HepG2 (cell line): ENCODE results near the gene HEPACAM. TPM values are rescaled to one million over a fixed set of nuclear protein-coding genes. Genes with fewer than 3 reads are reported as not detected.

Experiments used
- BORCS8-MEF2B ChIP-seq: sonication (generic); formaldehyde crosslinking; IDR thresholded peaks from 2 replicates; pipeline ENCODE4 v1.8.0; 2022; ENCODE audit warnings: mild to moderate bottlenecking, missing genetic modification reagents
- DRAP1 ChIP-seq: IDR thresholded peaks from 2 replicates; pipeline ENCODE4 v1.6.1; 2016; ENCODE audit warnings: missing genetic modification reagents, missing compliant biosample characterization
- FOXC1 ChIP-seq: sonication (generic); formaldehyde crosslinking; IDR thresholded peaks from 2 replicates; pipeline ENCODE4 v1.8.0; 2022; ENCODE audit warnings: mild to moderate bottlenecking, missing genetic modification reagents, borderline replicate concordance
- GMEB2 ChIP-seq: IDR thresholded peaks from 2 replicates; pipeline ENCODE4 v1.6.1; 2016; ENCODE audit warnings: missing biosample characterization, missing genetic modification reagents, low read depth
- HDAC1 ChIP-seq: sonication (generic); formaldehyde crosslinking; IDR thresholded peaks from 2 replicates; pipeline ENCODE4 v1.5.1; 2020; ENCODE audit warnings: mild to moderate bottlenecking, missing genetic modification reagents
- HNF4G ChIP-seq, 2 experiments: sonication (generic) in 1 of 2; formaldehyde crosslinking in 1 of 2; IDR thresholded peaks; 2 replicates each; pipeline versions ENCODE4 v1.4.0 to v1.6.1; 2011 to 2020; ENCODE audit warnings: borderline replicate concordance in 2 of 2, low read depth in 2 of 2, mild to moderate bottlenecking in 2 of 2, low read length in 1 of 2, missing genetic modification reagents in 1 of 2, moderate library complexity in 1 of 2
- KLF16 ChIP-seq, 2 experiments: sonication (generic) in 1 of 2; formaldehyde crosslinking in 1 of 2; IDR thresholded peaks; 2 replicates each; pipeline versions ENCODE4 v1.6.1 to v1.8.0; 2016 to 2023; ENCODE audit warnings: missing genetic modification reagents in 2 of 2, missing compliant biosample characterization in 1 of 2
- NFKB2 ChIP-seq: sonication (generic); formaldehyde crosslinking; IDR thresholded peaks from 2 replicates; pipeline ENCODE4 v1.4.0; 2020; ENCODE audit warnings: missing genetic modification reagents, borderline replicate concordance
- NFKBIZ ChIP-seq: IDR thresholded peaks from 2 replicates; pipeline ENCODE4 v1.6.1; 2018; ENCODE audit warnings: missing genetic modification reagents, missing compliant biosample characterization
- POLR2G ChIP-seq: fragments of 200-400 bp; formaldehyde crosslinking; IDR thresholded peaks from 2 replicates; pipeline ENCODE4 v1.6.1; 2018; ENCODE audit warnings: mild to moderate bottlenecking, low read depth, low read length, moderate library complexity
- RELA ChIP-seq: sonication (generic); formaldehyde crosslinking; IDR thresholded peaks from 2 replicates; pipeline ENCODE4 v1.4.0; 2020; ENCODE audit warnings: missing genetic modification reagents
- RFX5 ChIP-seq: IDR thresholded peaks from 2 replicates; pipeline ENCODE4 v1.6.1; 2011; ENCODE audit warnings: low read depth, low read length, improper control_type of control experiment
- SP4 ChIP-seq: sonication (generic); formaldehyde crosslinking; IDR thresholded peaks from 2 replicates; pipeline ENCODE4 v1.8.1; 2023; ENCODE audit warnings: mild to moderate bottlenecking, missing genetic modification reagents
- SYNCRIP ChIP-seq: fragments of 200-400 bp; formaldehyde crosslinking; IDR thresholded peaks from 2 replicates; pipeline ENCODE4 v1.6.1; 2018; ENCODE audit warnings: mild to moderate bottlenecking, low read depth, low read length; ENCODE audit not compliant: insufficient read depth
- TAF1 ChIP-seq: sonication (generic); formaldehyde crosslinking; IDR thresholded peaks from 2 replicates; pipeline ENCODE4 v1.4.0; 2020; ENCODE audit warnings: missing genetic modification reagents
- ZNF296 ChIP-seq: sonication (generic); formaldehyde crosslinking; conservative IDR thresholded peaks from 2 replicates; pipeline ENCODE4 v1.5.0; 2020; ENCODE audit warnings: mild to moderate bottlenecking, missing genetic modification reagents
- ZNF749 ChIP-seq: sonication (generic); formaldehyde crosslinking; IDR thresholded peaks from 2 replicates; pipeline ENCODE4 v1.8.0; 2022; ENCODE audit warnings: mild to moderate bottlenecking, missing genetic modification reagents, moderate library complexity, borderline replicate concordance
- ZSCAN21 ChIP-seq: sonication (generic); formaldehyde crosslinking; IDR thresholded peaks from 2 replicates; pipeline ENCODE4 v1.8.0; 2022; ENCODE audit warnings: mild to moderate bottlenecking, missing genetic modification reagents, moderate library complexity, borderline replicate concordance
- polyA plus RNA-seq, 8 experiments: library from polyadenylated mRNA; depleted of rRNA in 3 of 8; stranded (reverse) in 7 of 8; unstranded in 1 of 8; fragments of >200 nt; fragmentation: Illumina TruSeq in 4 of 8; extraction: Trizol in 4 of 8; gene quantifications; 2 replicates each; pipeline versions ENCODE4 v1.2.1 to v1.2.3, GENCODE V29; 2011 to 2016; ENCODE audit warnings: low read depth in 4 of 8, missing spikeins in 1 of 8, mixed read lengths in 1 of 8; ENCODE audit not compliant: insufficient read depth in 1 of 8
- total RNA-seq, 5 experiments: library from RNA; depleted of rRNA; stranded (reverse); fragments of >200 nt; fragmentation: Illumina TruSeq; extraction: Trizol; gene quantifications; 2 replicates each; pipeline ENCODE4 v1.2.3, GENCODE V29; 2016; ENCODE audit warnings: low read depth in 1 of 5
- TF ChIP-seq, protein P1 (sequence below): sonication (generic); formaldehyde crosslinking; IDR thresholded peaks from 2 replicates; pipeline ENCODE4 v1.4.0; 2020; ENCODE audit warnings: missing genetic modification reagents
- TF ChIP-seq, protein P2 (sequence below), 2 experiments: sonication (generic) in 1 of 2; formaldehyde crosslinking in 1 of 2; IDR thresholded peaks; 2 replicates each; pipeline versions ENCODE4 v1.4.0 to v1.6.1; 2016 to 2020; ENCODE audit warnings: borderline replicate concordance in 1 of 2, low read depth in 1 of 2, mild to moderate bottlenecking in 1 of 2, missing genetic modification reagents in 1 of 2

Gene HEPACAM
- total and polyA plus RNA-seq, 2 of the 13 experiments (the other 11 are each of a cell fraction or from before 2014, with no cell fraction given), result 66.9 to 121 TPM

GRCh38 chr11:124935548-124936514, at the start of gene HEPACAM (continued):
- TF ChIP-seq BORCS8-MEF2B (CRISPR knock-in tag) (no peak), KLF16 (CRISPR knock-in tag; IDR thresholded peaks at IDR 0.05) (no peak), TAF1 (CRISPR knock-in tag) (peak; percentile 68), FOXC1 (CRISPR knock-in tag) (no peak), NFKB2 (no peak), ZNF296 (CRISPR knock-in tag) (no peak), SP4 (CRISPR knock-in tag) (peak; percentile 59; the same call in 1 of the 2 replicates), GMEB2 (CRISPR knock-in tag) (no peak), RELA (no peak), SYNCRIP (no peak), NFKBIZ (CRISPR knock-in tag) (no peak), ZNF749 (CRISPR knock-in tag) (no peak), RFX5 (no peak), DRAP1 (CRISPR knock-in tag) (peak; percentile 81), POLR2G (peak; percentile 77), HDAC1 (CRISPR knock-in tag) (no peak; the same call in 1 of the 2 replicates), HNF4G (IDR thresholded peaks at IDR 0.05; ENCODE audit: borderline replicate concordance, low read depth, low read length) (peak; percentile 16; the same call in 1 of the 2 replicates), HNF4G (CRISPR knock-in tag; IDR thresholded peaks at IDR 0.05; ENCODE audit: borderline replicate concordance, low read depth) (no peak), ZSCAN21 (0 out of 2 replicates have a peak, but pooled peaks have one; percentile 26)
- TF ChIP-seq, protein P1, sequence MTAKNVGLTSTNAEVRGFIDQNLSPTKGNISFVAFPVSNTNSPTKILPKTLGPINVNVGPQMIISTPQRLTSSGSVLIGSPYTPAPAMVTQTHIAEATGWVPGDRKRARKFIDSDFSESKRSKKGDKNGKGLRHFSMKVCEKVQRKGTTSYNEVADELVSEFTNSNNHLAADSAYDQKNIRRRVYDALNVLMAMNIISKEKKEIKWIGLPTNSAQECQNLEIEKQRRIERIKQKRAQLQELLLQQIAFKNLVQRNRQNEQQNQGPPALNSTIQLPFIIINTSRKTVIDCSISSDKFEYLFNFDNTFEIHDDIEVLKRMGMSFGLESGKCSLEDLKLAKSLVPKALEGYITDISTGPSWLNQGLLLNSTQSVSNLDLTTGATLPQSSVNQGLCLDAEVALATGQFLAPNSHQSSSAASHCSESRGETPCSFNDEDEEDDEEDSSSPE (CRISPR knock-in tag), result 0 out of 2 replicates have a peak, but pooled peaks have one; percentile 21
- TF ChIP-seq, protein P2, sequence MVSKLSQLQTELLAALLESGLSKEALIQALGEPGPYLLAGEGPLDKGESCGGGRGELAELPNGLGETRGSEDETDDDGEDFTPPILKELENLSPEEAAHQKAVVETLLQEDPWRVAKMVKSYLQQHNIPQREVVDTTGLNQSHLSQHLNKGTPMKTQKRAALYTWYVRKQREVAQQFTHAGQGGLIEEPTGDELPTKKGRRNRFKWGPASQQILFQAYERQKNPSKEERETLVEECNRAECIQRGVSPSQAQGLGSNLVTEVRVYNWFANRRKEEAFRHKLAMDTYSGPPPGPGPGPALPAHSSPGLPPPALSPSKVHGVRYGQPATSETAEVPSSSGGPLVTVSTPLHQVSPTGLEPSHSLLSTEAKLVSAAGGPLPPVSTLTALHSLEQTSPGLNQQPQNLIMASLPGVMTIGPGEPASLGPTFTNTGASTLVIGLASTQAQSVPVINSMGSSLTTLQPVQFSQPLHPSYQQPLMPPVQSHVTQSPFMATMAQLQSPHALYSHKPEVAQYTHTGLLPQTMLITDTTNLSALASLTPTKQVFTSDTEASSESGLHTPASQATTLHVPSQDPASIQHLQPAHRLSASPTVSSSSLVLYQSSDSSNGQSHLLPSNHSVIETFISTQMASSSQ (IDR thresholded peaks at IDR 0.05; ENCODE audit: low read depth), result no peak
- TF ChIP-seq, protein P2 (CRISPR knock-in tag; IDR thresholded peaks at IDR 0.05; ENCODE audit: borderline replicate concordance), result 0 out of 2 replicates have a peak, but pooled peaks have one; percentile 17
